WI38 (cell line): Measurements from ENCODE around the gene PET117.
"Not testable (repeated sequence)": the region's sequence is repeated elsewhere in the genome, so short reads cannot be mapped to it uniquely, and the experiment has no call there.

Experiments
- H3K4me3 ChIP-seq: 2 replicates; pipeline ENCODE4 v1.5.1; 2011; ENCODE audit warnings: low read depth, mild to moderate bottlenecking, control low read depth, low read length
- CTCF ChIP-seq: IDR thresholded peaks from 2 replicates; pipeline ENCODE4 v1.5.1; 2012; ENCODE audit warnings: low read depth, mild to moderate bottlenecking, control low read depth, low read length

The PET117 gene

GRCh38 chr20:18094191-18094590 is 43.5 kb upstream of the PET117 start:
- no peak for TF ChIP-seq CTCF
- H3K4me3 ChIP-seq = no peak overlapping the region

- H3K4me3 ChIP-seq = not testable (repeated sequence)
Observed at GRCh38 chr20:18100569-18100968, 37.1 kb upstream of the PET117 start.

GRCh38 chr20:18101125-18101810 is 36.4 kb upstream of the PET117 start:
- TF ChIP-seq CTCF = no peak
- no peak overlapping the region for H3K4me3 ChIP-seq

GRCh38 chr20:18103497-18103896 is 34.2 kb upstream of the PET117 start:
- TF ChIP-seq CTCF = no peak
- no peak overlapping the region for H3K4me3 ChIP-seq

GRCh38 chr20:18108326-18108725 is 29.3 kb upstream of the PET117 start:
- no peak for TF ChIP-seq CTCF
- H3K4me3 ChIP-seq = no peak overlapping the region

GRCh38 chr20:18128574-18128973 is 9.1 kb upstream of the PET117 start:
- not testable (repeated sequence) for H3K4me3 ChIP-seq

- no peak for TF ChIP-seq CTCF
- no peak overlapping the region for H3K4me3 ChIP-seq
Observed at GRCh38 chr20:18132663-18133062, 5.0 kb upstream of the PET117 start.

- H3K4me3 ChIP-seq = no peak overlapping the region
- no peak for TF ChIP-seq CTCF
Observed at GRCh38 chr20:18133962-18134361, 3.7 kb upstream of the PET117 start.

GRCh38 chr20:18138266-18138582 is 561 bp downstream of the PET117 start:
- TF ChIP-seq CTCF = no peak
- peak overlapping the region; percentile 93 for H3K4me3 ChIP-seq
